Keratinocyte (primary cell): ENCODE measurements around the gene CARS1. TPM values are rescaled to one million over a fixed set of nuclear protein-coding genes. Genes with fewer than 3 reads are reported as not detected.

Experiments
- DNase-seq: peaks from one replicate; pipeline ENCODE4 v3.0.0-alpha.2; 2011; ENCODE audit warnings: low read depth, missing footprints, low spot score
- FAIRE-seq: peaks from 2 replicates; lab custom pipeline; 2011; peaks lifted over from hg19 to GRCh38; lab: Jason Lieb, UNC
- H2AFZ ChIP-seq: 2 replicates; pipeline ENCODE4 v1.6.0; 2012; ENCODE audit warnings: low read length, control low read depth, inconsistent platforms; ENCODE audit not compliant: control insufficient read depth
- H3K27ac ChIP-seq: 2 replicates; pipeline ENCODE4 v1.5.1; 2011; ENCODE audit warnings: low read length; ENCODE audit not compliant: control insufficient read depth, insufficient read depth
- H3K27me3 ChIP-seq: 3 replicates; pipeline ENCODE4 v1.6.0; 2011; ENCODE audit warnings: low read length; ENCODE audit not compliant: control insufficient read depth, insufficient read depth; ENCODE audit errors: extremely low read depth
- H3K36me3 ChIP-seq, 2 experiments: 2 replicates in 1 of 2; 3 replicates in 1 of 2; pipeline ENCODE4 v1.5.1; 2011; ENCODE audit warnings: low read length in 2 of 2, mild to moderate bottlenecking in 1 of 2; ENCODE audit not compliant: control insufficient read depth in 2 of 2, insufficient read depth in 2 of 2; ENCODE audit errors: extremely low read depth in 1 of 2
- H3K4me1 ChIP-seq: 3 replicates; pipeline ENCODE4 v1.5.1; 2011; ENCODE audit warnings: low read length; ENCODE audit not compliant: control insufficient read depth, insufficient read depth; ENCODE audit errors: extremely low read depth
- H3K4me2 ChIP-seq: 3 replicates; pipeline ENCODE4 v1.6.0; 2011; ENCODE audit warnings: low read depth, low read length; ENCODE audit not compliant: control insufficient read depth, insufficient read depth; ENCODE audit errors: extremely low read depth
- H3K4me3 ChIP-seq, 3 experiments: fragments of 200-600 bp in 1 of 3; sonication (generic) in 1 of 3; 2 replicates in 2 of 3; 3 replicates in 1 of 3; pipeline ENCODE4 v1.5.1; 2011 to 2016; ENCODE audit warnings: low read length in 3 of 3, mild to moderate bottlenecking in 3 of 3, control low read depth in 2 of 3, inconsistent platforms in 1 of 3, low read depth in 1 of 3, mixed read lengths in 1 of 3, mixed run types in 1 of 3, moderate library complexity in 1 of 3; ENCODE audit not compliant: control insufficient read depth in 2 of 3, insufficient read depth in 2 of 3; ENCODE audit errors: extremely low read depth in 1 of 3
- H3K79me2 ChIP-seq: 2 replicates; pipeline ENCODE4 v1.6.0; 2012; ENCODE audit warnings: low read length; ENCODE audit not compliant: control insufficient read depth, insufficient read depth
- H3K9ac ChIP-seq: 3 replicates; pipeline ENCODE4 v1.6.0; 2011; ENCODE audit warnings: low read length; ENCODE audit not compliant: control insufficient read depth, insufficient read depth; ENCODE audit errors: extremely low read depth
- H3K9me1 ChIP-seq: 3 replicates; pipeline ENCODE4 v1.6.0; 2011; ENCODE audit warnings: low read length; ENCODE audit not compliant: control insufficient read depth, insufficient read depth; ENCODE audit errors: extremely low read depth
- H3K9me3 ChIP-seq: 2 replicates; pipeline ENCODE4 v1.5.1; 2012; ENCODE audit warnings: low read depth, low read length; ENCODE audit not compliant: control insufficient read depth
- H4K20me1 ChIP-seq: 3 replicates; pipeline ENCODE4 v1.6.0; 2011; ENCODE audit warnings: low read length; ENCODE audit not compliant: control insufficient read depth, insufficient read depth; ENCODE audit errors: extremely low read depth
- CTCF ChIP-seq, 3 experiments: IDR thresholded peaks in 1 of 3; conservative IDR thresholded peaks in 1 of 3; optimal IDR thresholded peaks in 1 of 3; 2 replicates in 2 of 3; 3 replicates in 1 of 3; pipeline versions ENCODE3 to v1.5.1; 2011; ENCODE audit warnings: low read length in 3 of 3, mild to moderate bottlenecking in 3 of 3, moderate library complexity in 2 of 3, control low read depth in 1 of 3, inconsistent platforms in 1 of 3; ENCODE audit not compliant: insufficient read depth in 2 of 3; ENCODE audit errors: extremely low read depth in 1 of 3
- EZH2 ChIP-seq: IDR thresholded peaks from one replicate; pipeline ENCODE4 v1.6.1; 2012; ENCODE audit warnings: inconsistent platforms, mild to moderate bottlenecking, low read length, moderate library complexity
- dilution Hi-C: fragments of 300-500 bp; cut with MboI; formaldehyde crosslinking; loops from one replicate; pipeline ENCODE4 v1.7.0; 2020; ENCODE audit warnings: low sequenced_read_pairs; ENCODE audit not compliant: extremely low pct_ligation_motif_present
- polyA plus RNA-seq, 5 experiments: library from polyadenylated mRNA; depleted of rRNA in 3 of 5; stranded (reverse) in 3 of 5; stranded (forward) in 1 of 5; unstranded in 1 of 5; fragments of >200 nt; gene quantifications; 1 replicate in 1 of 5; 2 replicates in 3 of 5; 3 replicates in 1 of 5; pipeline versions ENCODE4 v1.2.1 to v1.2.3, GENCODE V29; 2011 to 2012; ENCODE audit warnings: missing spikeins in 2 of 5, low read depth in 1 of 5, low replicate concordance in 1 of 5

Gene CARS1
- polyA plus RNA-seq, 1 donor (not counting 4 experiments of a cell fraction or from before 2014, with no cell fraction given), result 60.7 TPM

DNA sequence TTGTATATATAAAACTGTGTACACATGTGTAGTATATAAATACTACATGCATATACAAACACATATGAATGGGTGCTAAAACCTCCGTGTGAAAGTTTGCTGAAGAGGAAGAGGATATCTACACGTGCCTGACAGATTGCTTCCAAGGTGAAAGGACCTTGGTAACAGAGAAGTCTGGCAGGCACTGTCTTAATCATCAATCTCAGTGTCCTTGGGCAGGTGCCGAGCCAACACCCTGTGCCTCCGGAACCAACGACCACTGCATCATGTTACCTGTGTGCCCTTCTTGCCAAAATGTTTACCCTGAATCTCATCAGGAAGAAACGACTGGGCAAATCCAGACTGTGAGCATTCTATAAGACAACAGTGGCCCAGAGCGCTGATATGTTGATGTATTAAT, 80.1 kb downstream of the CARS1 start:
- no peak overlapping the region for H3K27ac ChIP-seq
- DNase-seq (no peak), FAIRE-seq (no peak)
- no peak overlapping the region for H3K9ac ChIP-seq
- H4K20me1 ChIP-seq, result peaks cover 14% of the 10 kb centered on the region
- no peak for TF ChIP-seq CTCF (optimal IDR thresholded peaks at IDR 0.05 in 1 of 3, IDR thresholded peaks at IDR 0.05 in 1 of 3, conservative IDR thresholded peaks at IDR 0.05 in 1 of 3; ENCODE audit: extremely low read depth in 1 of 3, insufficient read depth in 2 of 3, low read length in 3 of 3)
- TF ChIP-seq EZH2, result no peak
- H3K79me2 ChIP-seq, result peaks cover 77% of the 10 kb centered on the region
- no peaks in the 10 kb centered on the region for H3K9me3 ChIP-seq
- no peak overlapping the region for H3K4me3 ChIP-seq
- no peaks in the 10 kb centered on the region for H3K27me3 ChIP-seq
- H3K4me2 ChIP-seq, result no peak overlapping the region
- H2AFZ ChIP-seq, result no peak overlapping the region
- dilution Hi-C loops, result no loop called here
- H3K9me1 ChIP-seq, result peaks cover 3% of the 10 kb centered on the region
- H3K4me1 ChIP-seq, result peaks cover 18% of the 10 kb centered on the region
- peaks cover 28 to 51% of the 10 kb centered on the region in 2 experiments for H3K36me3 ChIP-seq

DNA sequence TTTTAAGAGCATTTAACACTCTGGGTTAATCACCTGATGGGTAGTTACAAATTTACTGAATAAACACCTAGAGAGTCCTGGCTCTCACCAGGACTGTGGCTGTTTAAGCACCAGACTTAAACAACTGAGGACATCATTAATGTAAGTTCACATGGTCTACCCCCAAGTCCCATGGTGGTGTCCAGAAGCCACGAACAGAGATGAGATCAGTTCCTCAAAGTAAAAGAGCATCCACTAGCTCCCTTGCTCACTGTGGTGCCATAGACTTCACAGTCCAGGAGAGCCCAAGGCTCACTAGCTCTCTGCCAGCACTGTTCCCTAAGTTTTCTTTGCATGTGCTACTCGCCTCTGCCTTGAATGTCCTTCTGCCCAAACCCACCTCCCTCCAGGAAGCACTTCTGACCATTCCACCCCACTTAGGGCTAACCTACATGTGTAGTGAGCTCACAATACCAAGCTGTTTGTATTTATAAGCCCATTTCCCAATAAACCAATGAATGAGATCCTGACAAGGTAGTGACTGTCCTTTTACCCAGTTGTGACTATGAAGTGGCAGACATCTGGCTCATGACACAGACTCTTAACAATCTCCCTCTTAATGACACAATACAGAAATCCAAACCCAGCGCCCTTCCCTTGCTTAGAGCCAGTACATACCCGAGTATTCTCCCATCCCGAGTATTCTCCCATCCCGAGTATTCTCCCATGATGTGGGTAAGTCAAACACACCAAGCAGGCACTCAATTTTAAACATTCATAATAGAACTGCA, 80.7 kb downstream of the CARS1 start:
- DNase-seq (no peak), FAIRE-seq (no peak)
- TF ChIP-seq EZH2, result no peak
- no peak for TF ChIP-seq CTCF (optimal IDR thresholded peaks at IDR 0.05 in 1 of 3, IDR thresholded peaks at IDR 0.05 in 1 of 3, conservative IDR thresholded peaks at IDR 0.05 in 1 of 3; ENCODE audit: extremely low read depth in 1 of 3, insufficient read depth in 2 of 3, low read length in 3 of 3)
- H3K36me3 ChIP-seq, result peaks cover 34 to 55% of the 10 kb centered on the region in 2 experiments
- H3K4me2 ChIP-seq, result no peak overlapping the region
- no peaks in the 10 kb centered on the region for H3K27me3 ChIP-seq
- peaks cover 13% of the 10 kb centered on the region for H4K20me1 ChIP-seq
- peaks cover 14% of the 10 kb centered on the region for H3K4me1 ChIP-seq
- no peak overlapping the region for H3K4me3 ChIP-seq
- no peak overlapping the region for H3K27ac ChIP-seq
- no peak overlapping the region for H2AFZ ChIP-seq
- H3K9ac ChIP-seq, result no peak overlapping the region
- H3K79me2 ChIP-seq, result peaks cover 71% of the 10 kb centered on the region
- H3K9me3 ChIP-seq, result no peaks in the 10 kb centered on the region
- H3K9me1 ChIP-seq, result peaks cover 3% of the 10 kb centered on the region
- dilution Hi-C loops, result no loop called here
